ENCODE data around the gene NRTN.

GRCh38 chr19:5844456-5845433 lies 39.9 kb downstream of the NRTN start:
- TF ChIP-seq CTCF (IDR thresholded peaks at IDR 0.05; ENCODE audit: low read depth, low read length, missing input control) = no peak
- TF ChIP-seq MAX (IDR thresholded peaks at IDR 0.05) = no peak
- no peak for TF ChIP-seq REST (IDR thresholded peaks at IDR 0.05)
- no peak for TF ChIP-seq GABPA (IDR thresholded peaks at IDR 0.05 in 1 of 2, conservative IDR thresholded peaks at IDR 0.05 in 1 of 2)
- no peak for TF ChIP-seq RXRA (IDR thresholded peaks at IDR 0.05)
- no peak for TF ChIP-seq SP1 (IDR thresholded peaks at IDR 0.05)
- no peak for TF ChIP-seq TAF1 (conservative IDR thresholded peaks at IDR 0.05)
- TF ChIP-seq, protein P1, sequence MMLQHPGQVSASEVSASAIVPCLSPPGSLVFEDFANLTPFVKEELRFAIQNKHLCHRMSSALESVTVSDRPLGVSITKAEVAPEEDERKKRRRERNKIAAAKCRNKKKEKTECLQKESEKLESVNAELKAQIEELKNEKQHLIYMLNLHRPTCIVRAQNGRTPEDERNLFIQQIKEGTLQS (IDR thresholded peaks at IDR 0.05) = no peak
- no peak for TF ChIP-seq EGR1 (IDR thresholded peaks at IDR 0.05; ENCODE audit: low read depth in 2 of 2)
- no peak for TF ChIP-seq FOXA1 (IDR thresholded peaks at IDR 0.05)
- no peak for TF ChIP-seq RAD21 (IDR thresholded peaks at IDR 0.05)
- no peak for TF ChIP-seq YY1 (IDR thresholded peaks at IDR 0.05)
- no peak for TF ChIP-seq ZBTB33 (IDR thresholded peaks at IDR 0.05)

Data from liver (tissue), 3 donors.